DLD1 (cell line): ENCODE data around the gene UBE2N.
"Not testable (repeated sequence)": the region's sequence is repeated elsewhere in the genome, so short reads cannot be mapped to it uniquely, and the experiment has no call there.

Source experiments
- in situ Hi-C: cut with HindIII; loops from 2 replicates; pipeline ENCODE4 v1.10.0; 2017; ENCODE audit warnings: low sequenced_read_pairs

Gene UBE2N

GRCh38 chr12:93415723-93416464, 25.9 kb downstream of the UBE2N start:
- in situ Hi-C loops = loop anchor here (25.0 kb wide), 2 partner anchors 454 to 629 kb away; no protein-coding TSS in a partner anchor

DNA sequence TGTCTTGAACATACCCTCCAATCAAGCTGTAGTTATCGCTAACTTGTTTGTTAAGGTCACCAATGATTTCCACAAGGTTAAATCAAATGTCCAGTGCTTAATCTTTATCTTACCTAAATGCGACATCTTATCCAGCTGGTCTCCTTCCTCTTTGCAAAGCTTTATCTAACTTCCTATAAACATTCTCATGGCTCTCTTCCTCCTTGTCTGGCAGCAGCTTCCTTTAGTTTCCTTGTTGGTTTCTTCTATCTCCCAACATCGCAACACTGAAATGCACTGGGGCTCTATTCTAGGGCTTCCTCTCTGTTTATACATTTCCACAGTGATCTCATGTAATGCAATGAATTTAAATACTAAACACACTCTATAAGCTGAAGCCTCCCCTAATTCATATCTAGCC, 28.7 kb downstream of the UBE2N start:
- in situ Hi-C loops = loop anchor here (25.0 kb wide), 2 partner anchors 451 to 626 kb away; no protein-coding TSS in a partner anchor

DNA sequence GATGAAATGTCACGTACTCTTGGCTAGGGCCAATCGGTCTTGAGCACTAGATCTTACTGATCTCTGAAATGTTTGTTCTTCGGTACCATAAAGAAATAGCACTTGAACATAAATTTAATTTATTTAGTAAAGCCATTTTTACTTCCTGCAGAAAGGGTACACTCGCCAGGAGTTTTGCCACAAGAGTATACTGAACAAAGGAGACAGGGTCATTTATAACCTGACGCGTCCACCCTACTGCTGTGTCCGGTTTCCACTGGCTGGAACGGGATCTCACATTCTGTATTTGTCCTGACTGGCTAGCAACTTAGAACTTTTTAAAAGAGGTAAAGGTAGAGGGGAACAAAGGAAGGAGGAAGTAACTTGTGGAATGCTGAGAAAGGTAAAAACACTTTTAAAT, 29.4 kb downstream of the UBE2N start:
- in situ Hi-C loops = loop anchor here (25.0 kb wide), 2 partner anchors 450 to 625 kb away; no protein-coding TSS in a partner anchor

GRCh38 chr12:93411060-93411459, 30.7 kb downstream of the UBE2N start:
- in situ Hi-C loops = loop anchor here (25.0 kb wide), 2 partner anchors 449 to 624 kb away; no protein-coding TSS in a partner anchor

- in situ Hi-C loops = loop anchor here (25.0 kb wide), 2 partner anchors 447 to 622 kb away; no protein-coding TSS in a partner anchor
Measured at GRCh38 chr12:93409343-93410187, 32.2 kb downstream of the UBE2N start.

DNA sequence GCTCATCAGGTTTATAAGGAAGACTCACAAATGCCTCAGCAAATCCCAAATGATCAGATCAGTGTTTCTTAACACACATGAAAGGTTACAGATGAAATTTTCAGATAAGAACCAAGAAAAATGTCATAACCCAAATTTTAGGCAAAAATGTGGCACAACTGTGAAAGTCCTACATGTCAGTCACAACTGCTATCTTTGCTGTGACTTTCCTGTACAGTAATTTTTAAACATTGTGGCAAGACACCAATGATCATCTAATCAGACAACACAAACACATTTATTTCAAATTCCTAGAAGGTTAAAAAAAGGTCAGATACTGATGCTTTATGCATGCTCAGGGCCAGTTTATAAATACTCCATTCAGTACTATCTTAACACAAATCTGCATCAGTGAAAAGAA, 32.9 kb downstream of the UBE2N start:
- in situ Hi-C loops = loop anchor here (25.0 kb wide), 2 partner anchors 447 to 622 kb away; no protein-coding TSS in a partner anchor

GRCh38 chr12:93407963-93408283, 33.8 kb downstream of the UBE2N start:
- in situ Hi-C loops = loop anchor here (25.0 kb wide), 2 partner anchors 446 to 621 kb away; no protein-coding TSS in a partner anchor

- in situ Hi-C loops = loop anchor here (25.0 kb wide), 2 partner anchors 445 to 620 kb away; no protein-coding TSS in a partner anchor
Measured at GRCh38 chr12:93407054-93407962, 34.4 kb downstream of the UBE2N start.

GRCh38 chr12:93404961-93405849, 36.5 kb downstream of the UBE2N start:
- in situ Hi-C loops = loop anchor here (25.0 kb wide), 2 partner anchors 443 to 618 kb away; no protein-coding TSS in a partner anchor

- in situ Hi-C loops = loop anchor here (25.0 kb wide), 2 partner anchors 442 to 617 kb away; no protein-coding TSS in a partner anchor
Measured at GRCh38 chr12:93403988-93404803, 37.6 kb downstream of the UBE2N start.

GRCh38 chr12:93402333-93403311, 39.1 kb downstream of the UBE2N start:
- in situ Hi-C loops = loop anchor here (25.0 kb wide), 2 partner anchors 440 to 615 kb away; no protein-coding TSS in a partner anchor

DNA sequence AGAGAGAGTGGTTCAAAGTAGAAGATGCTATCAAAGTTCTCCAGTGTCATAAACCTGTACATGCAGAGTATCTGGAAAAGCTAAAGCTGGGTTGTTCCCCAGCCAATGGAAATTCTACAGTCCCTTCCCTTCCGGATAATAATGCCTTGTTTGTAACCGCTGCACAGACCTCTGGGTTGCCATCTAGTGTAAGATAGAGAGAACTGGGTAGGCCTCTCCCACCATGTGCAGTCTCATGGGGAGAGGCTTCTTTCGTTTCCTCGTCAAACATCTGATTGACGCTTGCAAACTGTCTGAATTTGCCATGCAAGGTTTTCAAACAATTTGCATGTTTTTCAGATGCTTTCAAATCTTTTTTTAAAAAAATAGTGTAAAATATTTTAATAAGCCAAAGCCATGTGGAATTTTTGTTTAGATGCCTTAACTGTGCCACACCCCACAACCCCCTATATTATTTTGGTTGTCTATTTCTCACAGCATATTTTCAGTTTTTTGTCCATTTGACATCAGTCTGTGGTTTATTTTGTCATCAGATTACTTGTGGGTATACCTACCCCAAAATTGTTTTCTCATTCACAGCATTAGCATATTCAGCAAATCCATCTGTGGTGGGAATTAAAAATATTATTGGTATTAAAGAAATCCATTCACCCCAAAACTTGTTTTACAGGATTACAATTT, 42.4 kb downstream of the UBE2N start:
- in situ Hi-C loops = not testable (repeated sequence)

- in situ Hi-C loops = no loop called here
Measured at GRCh38 chr12:93397412-93397811, 44.3 kb downstream of the UBE2N start.

DNA sequence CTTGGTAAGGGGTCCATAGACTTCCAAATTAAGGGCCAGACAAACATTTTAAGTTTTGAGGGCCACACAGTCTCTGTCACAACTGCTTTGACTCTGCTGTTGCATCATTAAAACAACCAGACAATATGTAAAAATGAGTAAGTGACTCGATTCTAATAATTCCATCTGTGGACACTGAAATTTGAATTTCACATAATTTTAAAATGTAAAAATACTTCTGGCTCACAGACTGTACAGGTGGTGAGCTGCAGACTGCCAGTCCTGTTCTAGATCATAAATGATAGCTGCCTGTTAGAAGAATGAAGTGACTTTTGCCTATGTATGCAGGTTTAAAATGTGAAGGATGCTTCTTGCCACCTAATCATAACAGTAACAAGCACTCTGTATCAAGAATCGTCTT, 48.3 kb downstream of the UBE2N start:
- in situ Hi-C loops = no loop called here

- in situ Hi-C loops = no loop called here
Measured at GRCh38 chr12:93390549-93391297, 51.0 kb downstream of the UBE2N start.

GRCh38 chr12:93390031-93390430, 51.7 kb downstream of the UBE2N start:
- in situ Hi-C loops = no loop called here
